HCT116 (cell line): ENCODE data around the gene DLST. TPM values are rescaled to one million over a fixed set of nuclear protein-coding genes. Genes with fewer than 3 reads are reported as not detected.

Source experiments
- ATAC-seq: fragments of 200-7000 bp; cut with Tn5 transposase; 2 replicates; pipeline ENCODE4 v1.9.1; 2020; ENCODE audit warnings: mild to moderate bottlenecking, moderate library complexity
- BruUV-seq: library from RNA; stranded (reverse); fragments of 400-500 nt; replicated peaks from 2 replicates; lab custom pipeline; 2021; lab: Mats Ljungman, UMichigan
- CTCF ChIA-PET: fragments of 300-600 bp; sonication (Branson Sonifier 250); formaldehyde crosslinking; loops from one replicate; lab custom pipeline; 2021; ENCODE audit warnings: antibody characterized with exemption; lab: Charles Lee
- POLR2A ChIA-PET: fragments of 300-600, 350-600 bp; sonication (Branson Sonifier 250); formaldehyde crosslinking; loops from one replicate; lab custom pipeline; 2021; ENCODE audit warnings: antibody characterized with exemption; lab: Charles Lee
- RAD21 ChIA-PET, 2 experiments: fragments of 300-600 bp; sonication (Branson Sonifier 250); formaldehyde crosslinking; loops; one replicate each; lab custom pipeline; 2023; ENCODE audit warnings: low total read pairs in 2 of 2; ENCODE audit not compliant: uncharacterized antibody in 2 of 2, unreplicated experiment in 2 of 2, low non-redundant PET in 1 of 2; lab: Charles Lee
- DNase-seq: peaks from one replicate; pipeline ENCODE4 v3.0.0-alpha.2; 2010; ENCODE audit warnings: low read depth, low spot score
- H2AFZ ChIP-seq: fragments of 200-600 bp; shearing (Covaris generic), sonication (generic); 2 replicates; pipeline ENCODE4 v1.6.1; 2017; ENCODE audit warnings: low read depth, mixed run types, mixed read lengths, antibody characterized with exemption, low read length; ENCODE audit not compliant: poor library complexity, severe bottlenecking
- H3K27ac ChIP-seq: 2 replicates; pipeline ENCODE4 v1.5.1; 2012; ENCODE audit warnings: low read depth, low read length
- H3K27me3 ChIP-seq: fragments of 200-600 bp; sonication (generic); 2 replicates; pipeline ENCODE4 v1.6.1; 2016; ENCODE audit warnings: mixed run types, low read length, mixed read lengths; ENCODE audit not compliant: insufficient read depth
- H3K36me3 ChIP-seq, 2 experiments: fragments of 200-500 bp in 1 of 2; fragments of 200-600 bp in 1 of 2; sonication (Bioruptor generic) in 1 of 2; sonication (generic) in 1 of 2; 2 replicates each; pipeline versions ENCODE4 v1.5.1 to v1.6.1; 2014 to 2016; ENCODE audit warnings: low read length in 2 of 2, inconsistent platforms in 1 of 2, mixed read lengths in 1 of 2, mixed run types in 1 of 2; ENCODE audit not compliant: insufficient read depth in 2 of 2, control insufficient read depth in 1 of 2
- H3K4me1 ChIP-seq, 2 experiments: fragments of 200-600 bp in 1 of 2; sonication (generic) in 1 of 2; 2 replicates each; pipeline versions ENCODE4 v1.5.1 to v1.6.1; 2012 to 2017; ENCODE audit warnings: low read length in 2 of 2, inconsistent platforms in 1 of 2, mild to moderate bottlenecking in 1 of 2, mixed read lengths in 1 of 2, mixed run types in 1 of 2, moderate library complexity in 1 of 2; ENCODE audit not compliant: insufficient read depth in 2 of 2, control insufficient read depth in 1 of 2
- H3K4me2 ChIP-seq: fragments of 200-600 bp; sonication (generic); 2 replicates; pipeline ENCODE4 v1.6.1; 2017; ENCODE audit warnings: mixed run types, low read length, mixed read lengths
- H3K4me3 ChIP-seq, 2 experiments: fragments of 200-600 bp in 1 of 2; sonication (generic) in 1 of 2; replicated peaks in 1 of 2; 2 replicates each; pipeline ENCODE4 v1.5.1; 2011 to 2016; ENCODE audit warnings: low read length in 2 of 2, control low read depth in 1 of 2, low read depth in 1 of 2, mild to moderate bottlenecking in 1 of 2, mixed read lengths in 1 of 2, mixed run types in 1 of 2
- H3K79me2 ChIP-seq: fragments of 200-600 bp; sonication (generic); 2 replicates; pipeline ENCODE4 v1.6.1; 2017; ENCODE audit warnings: mild to moderate bottlenecking, mixed run types, low read length, moderate library complexity, mixed read lengths; ENCODE audit not compliant: insufficient read depth
- H3K9ac ChIP-seq: fragments of 200-600 bp; sonication (generic); 2 replicates; pipeline ENCODE4 v1.6.1; 2016; ENCODE audit warnings: low read length, mixed read lengths
- H3K9me2 ChIP-seq: fragments of 200-600 bp; sonication (generic), shearing (Covaris generic); 2 replicates; pipeline ENCODE4 v1.6.1; 2017; ENCODE audit warnings: mixed run types, mild to moderate bottlenecking, moderate library complexity; ENCODE audit not compliant: insufficient read depth
- H3K9me3 ChIP-seq, 2 experiments: fragments of 200-500 bp in 1 of 2; fragments of 200-600 bp in 1 of 2; sonication (Bioruptor generic) in 1 of 2; sonication (generic) in 1 of 2; 2 replicates each; pipeline ENCODE4 v1.6.1; 2014 to 2017; ENCODE audit warnings: low read length in 2 of 2, mixed read lengths in 2 of 2, inconsistent platforms in 1 of 2, low read depth in 1 of 2, mild to moderate bottlenecking in 1 of 2, mixed run types in 1 of 2, moderate library complexity in 1 of 2; ENCODE audit not compliant: control insufficient read depth in 1 of 2, insufficient read depth in 1 of 2
- H4K20me1 ChIP-seq: fragments of 200-600 bp; sonication (generic), shearing (Covaris generic); 2 replicates; pipeline ENCODE4 v1.6.1; 2017; ENCODE audit warnings: mixed run types, mild to moderate bottlenecking, moderate library complexity; ENCODE audit not compliant: insufficient read depth
- EGR1 ChIP-seq: IDR thresholded peaks from 2 replicates; pipeline ENCODE4 v1.6.1; 2012; ENCODE audit warnings: low read depth
- EZH2phosphoT487 ChIP-seq: fragments of 200-600 bp; IDR thresholded peaks from 2 replicates; pipeline ENCODE4 v1.6.1; 2018; ENCODE audit warnings: antibody characterized with exemption, borderline replicate concordance
- MAX ChIP-seq: IDR thresholded peaks from 2 replicates; pipeline ENCODE4 v1.6.1; 2012
- POLR2A ChIP-seq: IDR thresholded peaks from 2 replicates; pipeline ENCODE4 v1.7.0; 2011; ENCODE audit warnings: borderline replicate concordance; ENCODE audit not compliant: insufficient read depth, insufficient read length; ENCODE audit errors: extremely low read depth
- SP1 ChIP-seq: IDR thresholded peaks from 2 replicates; pipeline ENCODE4 v1.6.1; 2012; ENCODE audit warnings: low read depth
- TCF7L2 ChIP-seq: IDR thresholded peaks from 2 replicates; pipeline ENCODE4 v1.7.0; 2011; ENCODE audit warnings: borderline replicate concordance, inconsistent platforms; ENCODE audit not compliant: insufficient read depth, insufficient read length; ENCODE audit errors: extremely low read depth
- intact Hi-C: fragments of 100-400 bp; cut with micrococcal nuclease; formaldehyde crosslinking; loops from 2 replicates; pipeline ENCODE4 v1.10.0; 2022
- total RNA-seq: library from RNA; stranded (reverse); gene quantifications from one replicate; pipeline ENCODE4 v1.2.1, GENCODE V29; 2021; ENCODE audit not compliant: unreplicated experiment

The DLST gene
- total RNA-seq, 1 experiment from 2014 or later, result 101 TPM

DNA sequence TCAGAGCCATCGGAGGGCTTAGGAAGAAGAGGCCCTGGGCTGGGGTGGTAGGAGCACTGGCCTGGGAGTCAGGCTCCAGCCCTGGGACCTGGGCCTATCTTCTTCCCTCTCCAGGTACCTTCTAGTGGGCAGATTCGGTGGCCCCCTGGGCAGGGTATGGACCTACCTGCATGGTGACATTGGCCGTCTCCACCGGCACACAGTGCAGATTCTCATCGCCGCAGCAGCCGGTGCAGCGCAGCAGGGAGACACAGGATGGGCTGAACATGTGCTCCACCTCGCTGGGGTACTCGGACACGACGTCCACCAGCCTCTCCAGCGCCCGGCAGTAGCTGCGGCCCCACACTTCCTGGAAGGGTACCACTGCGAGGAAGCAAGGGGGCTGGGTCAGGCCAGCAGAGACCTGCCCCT is 67.5 kb downstream of the DLST start:
- Histone ChIP-seq H3K9ac (no peak overlapping the region), H4K20me1 (no peaks in the 10 kb centered on the region), H3K9me3 (no peaks in the 10 kb centered on the region), H3K4me1 (peaks cover 0 to 7% of the 10 kb centered on the region in 2 experiments; a peak in 2 of 4 replicates), H3K36me3 (no peaks in the 10 kb centered on the region), H3K79me2 (no peaks in the 10 kb centered on the region), H3K4me3 (no peak overlapping the region), H3K4me2 (no peak overlapping the region), H2AFZ (no peak overlapping the region), H3K27ac (no peak overlapping the region), H3K9me2 (no peaks in the 10 kb centered on the region), H3K27me3 (no peaks in the 10 kb centered on the region)
- ChIA-PET RAD21 (no interaction called here), POLR2A (no interaction called here), CTCF (interaction anchor here (1.7 kb wide), 1 partner anchor 10 kb away, joined by 5 read pairs; no protein-coding TSS in a partner anchor)
- TF ChIP-seq POLR2A, result no peak
- TF ChIP-seq SP1, result no peak
- DNase-seq (no peak), ATAC-seq (no peak)
- intact Hi-C loops, result no loop called here
- BruUV-seq, result no TSS peak

DNA sequence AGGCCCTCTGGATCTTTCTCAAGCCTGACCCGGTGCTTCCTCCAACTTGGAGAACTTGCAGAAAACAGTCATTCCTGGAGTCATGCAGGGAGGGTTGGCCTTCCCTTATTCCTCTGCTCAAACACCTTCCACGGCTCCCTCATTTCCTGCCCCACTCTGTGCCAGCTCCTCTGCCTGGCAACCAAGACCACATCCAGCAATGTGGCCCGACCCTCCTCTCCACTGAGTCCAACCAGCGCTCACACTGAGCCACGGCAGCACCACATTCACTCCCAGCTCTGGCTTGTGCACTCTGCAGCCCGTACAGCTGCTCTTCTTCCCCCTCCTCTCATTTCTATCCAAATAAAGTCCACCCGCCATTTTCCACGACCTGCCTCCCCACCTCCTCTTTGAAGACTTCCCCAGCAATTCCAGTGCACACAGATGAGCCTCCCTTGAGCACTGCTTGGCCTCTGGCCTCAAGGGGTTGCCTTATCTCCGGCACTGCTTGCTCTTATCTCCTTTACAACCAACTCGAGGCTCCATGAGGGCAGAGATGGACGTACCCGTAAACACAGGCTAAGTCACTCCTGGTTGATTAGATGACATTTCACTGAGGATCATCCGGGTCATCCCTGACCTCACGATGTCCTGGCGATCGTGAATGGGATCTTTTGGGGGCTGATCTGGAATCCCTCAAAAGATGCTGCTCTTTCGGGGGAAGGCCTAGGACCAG is 68.3 kb downstream of the DLST start:
- Histone ChIP-seq H3K9me2 (no peaks in the 10 kb centered on the region), H3K4me2 (no peak overlapping the region), H3K27me3 (no peaks in the 10 kb centered on the region), H3K4me3 (no peak overlapping the region), H3K27ac (no peak overlapping the region)
- ChIA-PET CTCF (no interaction called here), POLR2A (no interaction called here)
- no peak for ATAC-seq
- no TSS peak for BruUV-seq
- TF ChIP-seq TCF7L2, result no peak
- no peak for TF ChIP-seq MAX
- TF ChIP-seq EZH2phosphoT487, result no peak
- no peak for TF ChIP-seq EGR1
- TF ChIP-seq, all 23 proteins: peak for 0
- H3K36me3 ChIP-seq, result no peaks in the 10 kb centered on the region
- intact Hi-C loops, result no loop called here
- no peaks in the 10 kb centered on the region for H3K79me2 ChIP-seq
- no peak overlapping the region for H2AFZ ChIP-seq
- H3K4me1 ChIP-seq, result peaks cover 4 to 14% of the 10 kb centered on the region in 2 experiments; a peak in 3 of 4 replicates
- H3K9ac ChIP-seq, result no peak overlapping the region
- no peaks in the 10 kb centered on the region for H3K9me3 ChIP-seq
- RAD21 ChIA-PET, result no interaction called here
- H4K20me1 ChIP-seq, result no peaks in the 10 kb centered on the region
- DNase-seq, result no peak
